PFSK-1 (cell line): ENCODE data around the gene BEGAIN.

Experiments used
- POLR2AphosphoS5 ChIP-seq: IDR thresholded peaks from 2 replicates; pipeline ENCODE4 v1.6.1; 2012; ENCODE audit warnings: low read depth, mild to moderate bottlenecking, control low read depth, low read length, moderate library complexity
- SIN3A ChIP-seq: IDR thresholded peaks from 2 replicates; pipeline ENCODE4 v1.6.1; 2012; ENCODE audit warnings: mild to moderate bottlenecking, low read length, moderate library complexity, borderline replicate concordance; ENCODE audit not compliant: insufficient read depth
- TAF1 ChIP-seq: IDR thresholded peaks from 2 replicates; pipeline ENCODE4 v1.6.1; 2012; ENCODE audit warnings: low read length, control low read depth, borderline replicate concordance; ENCODE audit not compliant: insufficient read depth

- TF ChIP-seq TAF1 (no peak), SIN3A (no peak), POLR2AphosphoS5 (no peak)
These were observed 91.3 kb downstream of the BEGAIN start for GRCh38 chr14:100495917-100496316.
